WERI-Rb-1 (cell line): ENCODE results near the gene TNRC6A.

Experiments
- DNase-seq: peaks from one replicate; pipeline ENCODE4 v3.0.0-alpha.2; 2020
- H3K27ac ChIP-seq: fragments of 250-450 bp; sonication (Bioruptor Pico); 2 replicates; pipeline ENCODE4 v1.5.1; 2020; ENCODE audit warnings: mild to moderate bottlenecking, moderate library complexity
- H3K27me3 ChIP-seq: fragments of 250-450 bp; sonication (Bioruptor Pico); 2 replicates; pipeline ENCODE4 v1.5.1; 2021; ENCODE audit warnings: mild to moderate bottlenecking, low read depth, moderate library complexity; ENCODE audit not compliant: insufficient read depth, severe bottlenecking
- H3K36me3 ChIP-seq: fragments of 250-450 bp; sonication (Bioruptor Pico); 2 replicates; pipeline ENCODE4 v1.5.1; 2020; ENCODE audit warnings: mild to moderate bottlenecking, moderate library complexity
- H3K4me3 ChIP-seq: 2 replicates; pipeline ENCODE4 v1.5.1; 2011; ENCODE audit warnings: low read depth, mild to moderate bottlenecking, control low read depth, low read length
- H3K9me3 ChIP-seq: fragments of 250-450 bp; sonication (Bioruptor Pico); 2 replicates; pipeline ENCODE4 v1.5.1; 2021; ENCODE audit warnings: mild to moderate bottlenecking, moderate library complexity; ENCODE audit not compliant: severe bottlenecking
- TF ChIP-seq, protein P1 (sequence below): IDR thresholded peaks from 2 replicates; pipeline ENCODE4 v1.5.1; 2011; ENCODE audit warnings: low read depth, mild to moderate bottlenecking, control low read depth, inconsistent platforms, low read length

Gene TNRC6A

DNA sequence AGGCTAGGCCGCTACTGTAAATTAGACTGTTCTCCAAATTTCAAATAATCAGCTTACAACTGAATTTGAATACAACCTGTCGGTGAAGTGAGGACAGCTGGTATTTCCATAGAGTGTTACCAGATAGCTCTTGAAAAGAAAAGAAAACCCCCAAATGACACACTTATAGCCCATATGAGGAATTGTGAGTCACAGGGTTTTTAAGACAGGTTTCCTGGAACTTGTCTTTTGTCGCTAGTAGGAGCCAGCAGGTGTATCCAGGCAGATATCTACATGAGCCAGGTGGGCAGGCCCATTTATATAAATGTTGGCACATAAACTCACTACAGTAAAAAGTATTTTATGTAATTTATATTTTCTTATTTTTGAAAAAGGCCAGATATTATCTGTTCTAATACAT is 24.0 kb downstream of the TNRC6A start:
- H3K9me3 ChIP-seq: no peaks in the 10 kb centered on the region
- TF ChIP-seq, protein P1, sequence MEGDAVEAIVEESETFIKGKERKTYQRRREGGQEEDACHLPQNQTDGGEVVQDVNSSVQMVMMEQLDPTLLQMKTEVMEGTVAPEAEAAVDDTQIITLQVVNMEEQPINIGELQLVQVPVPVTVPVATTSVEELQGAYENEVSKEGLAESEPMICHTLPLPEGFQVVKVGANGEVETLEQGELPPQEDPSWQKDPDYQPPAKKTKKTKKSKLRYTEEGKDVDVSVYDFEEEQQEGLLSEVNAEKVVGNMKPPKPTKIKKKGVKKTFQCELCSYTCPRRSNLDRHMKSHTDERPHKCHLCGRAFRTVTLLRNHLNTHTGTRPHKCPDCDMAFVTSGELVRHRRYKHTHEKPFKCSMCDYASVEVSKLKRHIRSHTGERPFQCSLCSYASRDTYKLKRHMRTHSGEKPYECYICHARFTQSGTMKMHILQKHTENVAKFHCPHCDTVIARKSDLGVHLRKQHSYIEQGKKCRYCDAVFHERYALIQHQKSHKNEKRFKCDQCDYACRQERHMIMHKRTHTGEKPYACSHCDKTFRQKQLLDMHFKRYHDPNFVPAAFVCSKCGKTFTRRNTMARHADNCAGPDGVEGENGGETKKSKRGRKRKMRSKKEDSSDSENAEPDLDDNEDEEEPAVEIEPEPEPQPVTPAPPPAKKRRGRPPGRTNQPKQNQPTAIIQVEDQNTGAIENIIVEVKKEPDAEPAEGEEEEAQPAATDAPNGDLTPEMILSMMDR: no peak
- H3K36me3 ChIP-seq: peaks cover 16% of the 10 kb centered on the region
- no peak for DNase-seq
- no peaks in the 10 kb centered on the region for H3K27me3 ChIP-seq
- no peak overlapping the region for H3K4me3 ChIP-seq
- no peak overlapping the region for H3K27ac ChIP-seq

DNA sequence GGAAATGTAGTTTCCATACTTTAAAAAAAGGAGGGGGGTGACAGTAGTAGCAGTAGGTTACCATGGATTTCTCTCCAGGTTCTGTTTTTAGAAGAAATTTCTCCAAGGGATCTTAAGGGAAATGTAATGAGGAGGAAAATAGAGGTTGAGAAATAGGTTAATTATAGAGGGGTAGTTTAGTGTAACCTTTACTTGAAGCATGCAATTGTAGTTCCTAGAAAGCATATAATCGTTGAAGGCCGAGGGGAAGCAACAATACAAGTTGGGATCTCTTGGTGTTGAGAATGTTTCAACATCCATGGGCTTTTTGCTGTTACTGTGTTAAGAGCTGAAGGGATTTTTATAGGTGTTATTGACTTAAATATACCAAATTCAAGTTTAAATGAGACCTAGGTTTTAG is 25.1 kb downstream of the TNRC6A start:
- H3K27me3 ChIP-seq: no peaks in the 10 kb centered on the region
- peaks cover 27% of the 10 kb centered on the region for H3K36me3 ChIP-seq
- no peaks in the 10 kb centered on the region for H3K9me3 ChIP-seq
- H3K4me3 ChIP-seq: no peak overlapping the region
- TF ChIP-seq, protein P1: no peak
- DNase-seq: no peak
- H3K27ac ChIP-seq: no peak overlapping the region

DNA sequence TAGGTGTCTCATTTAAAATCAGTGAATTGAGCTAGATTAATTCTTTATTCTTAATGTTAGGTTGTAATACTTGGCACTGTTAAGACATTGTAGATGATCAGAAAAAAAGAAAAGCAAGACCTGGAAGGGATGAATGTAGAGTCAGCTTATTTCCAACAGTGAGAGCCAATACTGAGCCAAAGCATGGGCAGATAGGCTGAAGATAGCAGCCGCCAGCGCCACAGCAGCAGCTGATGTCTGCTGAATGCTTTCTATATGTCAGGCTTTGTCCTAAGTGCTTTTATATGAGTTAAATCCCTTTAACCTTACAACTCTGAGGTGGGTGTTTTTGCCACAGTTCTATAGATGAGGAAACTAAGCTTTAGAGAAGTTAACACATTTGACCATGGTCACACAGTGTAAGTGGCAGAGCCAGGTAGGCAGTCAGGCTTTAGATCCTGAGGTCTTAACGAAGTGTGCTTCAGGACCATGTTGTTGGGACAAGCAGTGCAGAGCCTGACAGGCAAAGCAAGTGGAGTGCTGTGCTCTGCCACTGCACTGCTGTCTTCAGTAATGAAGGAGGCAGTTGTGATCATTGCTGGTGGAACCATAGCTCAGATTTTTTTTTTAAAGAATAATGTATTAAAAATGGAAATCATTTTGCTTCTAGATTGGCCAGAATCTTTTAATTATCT is 25.9 kb downstream of the TNRC6A start:
- H3K4me3 ChIP-seq: no peak overlapping the region
- no peak overlapping the region for H3K27ac ChIP-seq
- no peaks in the 10 kb centered on the region for H3K9me3 ChIP-seq
- DNase-seq: no peak
- TF ChIP-seq, protein P1: no peak
- H3K36me3 ChIP-seq: peaks cover 30% of the 10 kb centered on the region
- no peaks in the 10 kb centered on the region for H3K27me3 ChIP-seq

DNA sequence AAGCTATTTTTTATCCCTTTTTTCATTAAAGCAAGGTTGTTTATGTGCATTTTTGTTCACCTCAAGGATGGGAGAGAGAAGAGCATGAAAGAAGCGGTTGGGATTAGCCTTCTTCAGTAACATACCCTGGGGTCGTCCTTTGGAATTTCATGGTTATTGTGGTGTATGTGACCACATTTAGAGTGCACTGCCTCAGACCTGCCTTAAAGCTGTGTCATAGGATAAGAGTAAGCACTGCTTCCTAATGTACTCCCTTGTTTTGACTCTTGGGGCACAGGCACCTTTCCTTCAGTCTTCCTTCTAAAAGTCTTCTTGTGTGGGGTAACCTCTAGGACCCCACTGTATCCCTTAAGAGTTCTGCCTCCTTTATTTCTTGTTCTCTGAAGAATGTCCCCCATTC is 28.9 kb downstream of the TNRC6A start:
- Histone ChIP-seq H3K27me3 (no peaks in the 10 kb centered on the region), H3K36me3 (peaks cover 32% of the 10 kb centered on the region), H3K9me3 (no peaks in the 10 kb centered on the region), H3K27ac (no peak overlapping the region), H3K4me3 (no peak overlapping the region)
- TF ChIP-seq, protein P1: no peak
- no peak for DNase-seq

DNA sequence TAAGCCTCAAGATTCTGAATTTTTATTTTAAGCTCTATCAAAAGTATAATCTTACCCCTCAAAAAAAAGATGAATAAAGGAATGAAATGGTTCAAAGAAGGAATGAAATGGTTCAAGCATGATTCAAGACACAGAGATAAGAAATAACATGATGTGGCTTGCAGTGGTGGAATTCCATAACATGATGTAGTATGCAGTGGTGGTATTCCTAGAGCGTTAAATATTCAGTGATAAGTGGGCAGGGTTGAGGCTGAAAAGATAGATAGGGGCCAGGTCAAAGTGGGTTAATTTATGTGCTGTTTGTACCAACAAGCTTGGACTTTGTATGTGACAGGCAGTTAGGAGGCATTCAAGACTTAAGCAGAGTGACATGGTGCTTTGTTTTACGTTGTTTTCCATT is 29.6 kb downstream of the TNRC6A start:
- Histone ChIP-seq H3K27me3 (no peaks in the 10 kb centered on the region), H3K9me3 (no peaks in the 10 kb centered on the region), H3K36me3 (peaks cover 36% of the 10 kb centered on the region), H3K4me3 (no peak overlapping the region), H3K27ac (no peak overlapping the region)
- DNase-seq: no peak
- TF ChIP-seq, protein P1: no peak

DNA sequence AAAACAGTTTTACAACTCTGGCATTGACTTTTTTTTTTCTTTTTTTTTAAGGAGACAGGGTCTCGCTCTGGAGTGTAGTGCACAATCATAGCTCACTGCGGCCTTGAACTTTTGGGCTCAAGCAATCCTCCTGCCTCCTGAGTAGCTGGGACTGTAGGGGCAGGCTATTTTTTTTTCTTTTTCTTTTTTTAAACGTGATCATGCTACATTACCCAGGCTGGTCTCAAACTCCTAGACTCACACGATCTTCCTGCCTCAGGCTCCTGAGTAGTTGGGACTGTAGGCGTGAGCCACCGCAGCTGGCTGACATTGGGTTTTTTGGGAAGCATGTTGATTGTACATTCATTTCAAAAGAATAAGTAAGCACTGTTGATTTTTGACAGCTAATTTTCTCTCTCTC is 32.1 kb downstream of the TNRC6A start:
- Histone ChIP-seq H3K27me3 (no peaks in the 10 kb centered on the region), H3K9me3 (no peaks in the 10 kb centered on the region), H3K4me3 (no peak overlapping the region), H3K27ac (no peak overlapping the region), H3K36me3 (peaks cover 36% of the 10 kb centered on the region)
- DNase-seq: no peak
- TF ChIP-seq, protein P1: no peak
